ENCODE data around the gene HS2ST1. TPM values are rescaled to one million over a fixed set of nuclear protein-coding genes. Genes with fewer than 3 reads are reported as not detected.
"Not testable (repeated sequence)": the region's sequence is repeated elsewhere in the genome, so short reads cannot be mapped to it uniquely, and the experiment has no call there.

HS2ST1 gene
- total and polyA plus RNA-seq, 2 experiments from 2014 or later, result 10.1 to 15.2 TPM

GRCh38 chr1:86956221-86956620 is 41.8 kb downstream of the HS2ST1 start:
- no peak for TF ChIP-seq EZH2 (IDR thresholded peaks at IDR 0.05; ENCODE audit: insufficient read depth, poor library complexity, severe bottlenecking)
- TF ChIP-seq EZH2phosphoT487 (IDR thresholded peaks at IDR 0.05; ENCODE audit: insufficient read depth, low read depth), result no peak
- in situ Hi-C loops (cut with MboI), result no loop called here
- H3K36me3 ChIP-seq (ENCODE audit: low read depth), result no peaks in the 10 kb centered on the region
- no peaks in the 10 kb centered on the region for H3K27me3 ChIP-seq (replicated peaks; ENCODE audit: insufficient read depth)
- H3K4me2 ChIP-seq (ENCODE audit: unreplicated experiment), result no peak overlapping the region
- H3K79me2 ChIP-seq (ENCODE audit: insufficient read depth), result 0 out of 2 replicates have a peak, but pooled peaks cover 10% of the 10 kb centered on the region
- no peak for DNase-seq
- H2AFZ ChIP-seq, result no peak overlapping the region
- H3K9me3 ChIP-seq (ENCODE audit: low read depth), result no peaks in the 10 kb centered on the region
- no peaks in the 10 kb centered on the region for H3F3A ChIP-seq (ENCODE audit: insufficient read depth)
- H3K9ac ChIP-seq, result no peak overlapping the region
- H3K9me2 ChIP-seq (ENCODE audit: insufficient read depth), result no peaks in the 10 kb centered on the region
- no peak overlapping the region for H3K4me3 ChIP-seq
- H3K4me1 ChIP-seq (ENCODE audit: insufficient read depth), result no peaks in the 10 kb centered on the region
- no peak overlapping the region for H3K27ac ChIP-seq
- no peaks in the 10 kb centered on the region for H4K20me1 ChIP-seq (ENCODE audit: insufficient read depth)

- no peak overlapping the region for H3K27ac ChIP-seq
- H3K9me3 ChIP-seq (ENCODE audit: low read depth), result no peaks in the 10 kb centered on the region
- in situ Hi-C loops (cut with MboI), result no loop called here
- H3K79me2 ChIP-seq (ENCODE audit: insufficient read depth), result 0 out of 2 replicates have a peak, but pooled peaks cover 9% of the 10 kb centered on the region
- H3K4me1 ChIP-seq (ENCODE audit: insufficient read depth), result no peaks in the 10 kb centered on the region
- H4K20me1 ChIP-seq (ENCODE audit: insufficient read depth), result no peaks in the 10 kb centered on the region
- H2AFZ ChIP-seq, result no peak overlapping the region
- H3K36me3 ChIP-seq (ENCODE audit: low read depth), result no peaks in the 10 kb centered on the region
- no peaks in the 10 kb centered on the region for H3K27me3 ChIP-seq (replicated peaks; ENCODE audit: insufficient read depth)
- no peak overlapping the region for H3K9ac ChIP-seq
- H3K4me3 ChIP-seq, result no peak overlapping the region
- no peak for DNase-seq
- no peaks in the 10 kb centered on the region for H3K9me2 ChIP-seq (ENCODE audit: insufficient read depth)
- H3F3A ChIP-seq (ENCODE audit: insufficient read depth), result no peaks in the 10 kb centered on the region
- no peak for TF ChIP-seq EZH2 (IDR thresholded peaks at IDR 0.05; ENCODE audit: insufficient read depth, poor library complexity, severe bottlenecking)
- no peak for TF ChIP-seq EZH2phosphoT487 (IDR thresholded peaks at IDR 0.05; ENCODE audit: insufficient read depth, low read depth)
- no peak overlapping the region for H3K4me2 ChIP-seq (ENCODE audit: unreplicated experiment)
Observed at GRCh38 chr1:86957221-86957620, 42.8 kb downstream of the HS2ST1 start.

- TF ChIP-seq EZH2 (IDR thresholded peaks at IDR 0.05; ENCODE audit: insufficient read depth, poor library complexity, severe bottlenecking), result no peak
- no peak for TF ChIP-seq EZH2phosphoT487 (IDR thresholded peaks at IDR 0.05; ENCODE audit: insufficient read depth, low read depth)
- Histone ChIP-seq H3F3A (ENCODE audit: insufficient read depth) (no peaks in the 10 kb centered on the region), H3K9me2 (ENCODE audit: insufficient read depth) (no peaks in the 10 kb centered on the region), H3K36me3 (ENCODE audit: low read depth) (no peaks in the 10 kb centered on the region), H2AFZ (no peak overlapping the region), H3K4me1 (ENCODE audit: insufficient read depth) (no peaks in the 10 kb centered on the region), H4K20me1 (ENCODE audit: insufficient read depth) (no peaks in the 10 kb centered on the region), H3K4me2 (ENCODE audit: unreplicated experiment) (no peak overlapping the region), H3K27me3 (replicated peaks; ENCODE audit: insufficient read depth) (no peaks in the 10 kb centered on the region), H3K27ac (no peak overlapping the region), H3K4me3 (no peak overlapping the region), H3K9ac (no peak overlapping the region), H3K79me2 (ENCODE audit: insufficient read depth) (no peaks in the 10 kb centered on the region), H3K9me3 (ENCODE audit: low read depth) (no peaks in the 10 kb centered on the region)
- no peak for DNase-seq
- in situ Hi-C loops (cut with MboI), result loop anchor here (10.0 kb wide), 1 partner anchor 186 kb away; no protein-coding TSS in a partner anchor
Observed at GRCh38 chr1:86960548-86960947, 46.1 kb downstream of the HS2ST1 start.

GRCh38 chr1:86963841-86964240 is 49.4 kb downstream of the HS2ST1 start:
- not testable (repeated sequence) for H3K36me3 ChIP-seq (ENCODE audit: low read depth); H3K9me2 ChIP-seq (ENCODE audit: insufficient read depth); H3K9ac ChIP-seq; H3K79me2 ChIP-seq (ENCODE audit: insufficient read depth); H4K20me1 ChIP-seq (ENCODE audit: insufficient read depth); H3F3A ChIP-seq (ENCODE audit: insufficient read depth); DNase-seq; H3K4me1 ChIP-seq (ENCODE audit: insufficient read depth); H3K27ac ChIP-seq; H3K4me2 ChIP-seq (ENCODE audit: unreplicated experiment); H3K27me3 ChIP-seq (replicated peaks; ENCODE audit: insufficient read depth); H3K4me3 ChIP-seq; H3K9me3 ChIP-seq (ENCODE audit: low read depth); H2AFZ ChIP-seq
- in situ Hi-C loops (cut with MboI), result loop anchor here (10.0 kb wide), 1 partner anchor 189 kb away; no protein-coding TSS in a partner anchor
- 95 to 100% methylated on average over 2 to 27 of the region's 36 CpGs for WGBS, 2 experiments (ENCODE audit: low coverage in 1 of 2, low lambda C conversion rate in 2 of 2, missing lambda C conversion rate in 2 of 2)

GRCh38 chr1:86965012-86965826 is 50.8 kb downstream of the HS2ST1 start:
- 15 to 21% methylated on average over 2 of the region's 2 CpGs for WGBS, 2 experiments (ENCODE audit: low coverage in 1 of 2, low lambda C conversion rate in 2 of 2, missing lambda C conversion rate in 2 of 2)
- TF ChIP-seq EZH2phosphoT487 (IDR thresholded peaks at IDR 0.05; ENCODE audit: insufficient read depth, low read depth), result no peak
- no peak for TF ChIP-seq EZH2 (IDR thresholded peaks at IDR 0.05; ENCODE audit: insufficient read depth, poor library complexity, severe bottlenecking)
- H3K27me3 ChIP-seq (replicated peaks; ENCODE audit: insufficient read depth), result no peaks in the 10 kb centered on the region
- H3K9me3 ChIP-seq (ENCODE audit: low read depth), result no peaks in the 10 kb centered on the region
- no peaks in the 10 kb centered on the region for H4K20me1 ChIP-seq (ENCODE audit: insufficient read depth)
- no peak overlapping the region for H2AFZ ChIP-seq
- no peak overlapping the region for H3K4me2 ChIP-seq (ENCODE audit: unreplicated experiment)
- H3K4me1 ChIP-seq (ENCODE audit: insufficient read depth), result no peaks in the 10 kb centered on the region
- no peaks in the 10 kb centered on the region for H3F3A ChIP-seq (ENCODE audit: insufficient read depth)
- peak; percentile 68 for DNase-seq
- H3K9me2 ChIP-seq (ENCODE audit: insufficient read depth), result no peaks in the 10 kb centered on the region
- H3K4me3 ChIP-seq, result no peak overlapping the region
- no peak overlapping the region for H3K9ac ChIP-seq
- 0 out of 2 replicates have a peak, but pooled peaks cover 5% of the 10 kb centered on the region for H3K79me2 ChIP-seq (ENCODE audit: insufficient read depth)
- in situ Hi-C loops (cut with MboI), result loop anchor here (10.0 kb wide), 1 partner anchor 190 kb away; no protein-coding TSS in a partner anchor
- no peaks in the 10 kb centered on the region for H3K36me3 ChIP-seq (ENCODE audit: low read depth)
- H3K27ac ChIP-seq, result no peak overlapping the region

Measured in GM23248 (cell line).